ENCODE results near the gene GALNT15. TPM values are rescaled to one million over a fixed set of nuclear protein-coding genes. Genes with fewer than 3 reads are reported as not detected.
A peak's percentile ranks its signal among the peaks of the same experiment; 100 is the strongest.

Gene GALNT15
- total and polyA plus RNA-seq, 2 of the 4 experiments (the other 2 are of a cell fraction) = 12.8 to 19.7 TPM

GRCh38 chr3:16134173-16134928 is 40.1 kb upstream of the GALNT15 start:
- BruUV-seq (replicated peaks) = no TSS peak
- peak overlapping the region; percentile 56; the same call in 1 of the 2 replicates for H3K4ac ChIP-seq (ENCODE audit: low read depth, low read length)
- H3K9me3 ChIP-seq (ENCODE audit: control insufficient read depth, insufficient read depth, low read length) = peaks cover 8% of the 10 kb centered on the region
- H3K36me3 ChIP-seq (ENCODE audit: control insufficient read depth, insufficient read depth, low read length) = no peaks in the 10 kb centered on the region
- H3K9me1 ChIP-seq (ENCODE audit: insufficient read depth, low read length) = peaks cover 4% of the 10 kb centered on the region
- no peaks in the 10 kb centered on the region for H3K27me3 ChIP-seq (ENCODE audit: control insufficient read depth, insufficient read depth, low read length)
- no peak overlapping the region for H3K23ac ChIP-seq (ENCODE audit: low read depth, low read length)
- intact Hi-C loops (cut with micrococcal nuclease) (no loop called here), dilution Hi-C loops (cut with HindIII; ENCODE audit: low sequenced_read_pairs, unreplicated experiment) (no loop called here), in situ Hi-C loops (cut with MboI; ENCODE audit: low sequenced_read_pairs) (no loop called here)
- H4K20me1 ChIP-seq (ENCODE audit: insufficient read depth, low read length) = no peaks in the 10 kb centered on the region
- H3K4me2 ChIP-seq (ENCODE audit: low read depth, low read length) = no peak overlapping the region
- H3K27ac ChIP-seq (ENCODE audit: insufficient read depth, low read length) = no peak overlapping the region
- ATAC-seq (ENCODE audit: low read depth) (no peak), DNase-seq (no peak)
- H3K18ac ChIP-seq (ENCODE audit: low read depth, low read length) = peak overlapping the region; percentile 76
- H4K5ac ChIP-seq (ENCODE audit: low read depth, low read length) = peak overlapping the region; percentile 75
- no peak overlapping the region for H3K56ac ChIP-seq (ENCODE audit: extremely low read depth, insufficient read depth, low read length)
- H2AFZ ChIP-seq (replicated peaks; ENCODE audit: low read length, poor library complexity) = no peak overlapping the region
- peak overlapping the region; percentile 3 for H2BK5ac ChIP-seq (ENCODE audit: low read depth, low read length, poor library complexity, severe bottlenecking)
- H2AK5ac ChIP-seq (ENCODE audit: low read depth, low read length) = peak overlapping the region; percentile 89
- ChIA-PET POLR2A (ENCODE audit: unreplicated experiment) (no interaction called here), CTCF (no interaction called here)
- H2AK9ac ChIP-seq (replicated peaks; ENCODE audit: low read depth, low read length, poor library complexity) = no peak overlapping the region
- H2BK15ac ChIP-seq (ENCODE audit: low read depth, low read length) = peak overlapping the region; percentile 86
- WGBS, 2 experiments (ENCODE audit: extremely low coverage in 2 of 2, insufficient read length in 1 of 2) = no CpG with 5 or more reads among the region's 6 CpGs
- H2BK20ac ChIP-seq (ENCODE audit: low read depth, low read length) = peak overlapping the region; percentile 26; the same call in 1 of the 2 replicates
- H3K9ac ChIP-seq (ENCODE audit: low read depth, low read length) = no peak overlapping the region
- peak overlapping the region; percentile 25; the same call in 1 of the 2 replicates for H4K91ac ChIP-seq (ENCODE audit: insufficient read depth, low read depth, low read length)
- H3K79me1 ChIP-seq (ENCODE audit: low read depth in 1 of 2, low read length in 2 of 2) = no peaks in the 10 kb centered on the region
- H2BK120ac ChIP-seq (ENCODE audit: low read depth, low read length) = peak overlapping the region; percentile 60; the same call in 1 of the 2 replicates
- H3K4me3 ChIP-seq (ENCODE audit: insufficient read depth, low read depth, low read length) = no peak overlapping the region
- H3K14ac ChIP-seq (replicated peaks; ENCODE audit: low read depth, low read length) = peak overlapping the region; percentile 71
- H3K4me1 ChIP-seq (ENCODE audit: control insufficient read depth, insufficient read depth, low read length) = peaks cover 25% of the 10 kb centered on the region
- TF ChIP-seq NFE2L2 (IDR thresholded peaks at IDR 0.05; ENCODE audit: low read depth, low read length) (no peak), RCOR1 (IDR thresholded peaks at IDR 0.05; ENCODE audit: insufficient replicate concordance, low read length) (no peak), FOS (IDR thresholded peaks at IDR 0.05; ENCODE audit: low read depth, low read length) (no peak)
- TF ChIP-seq, protein P1, sequence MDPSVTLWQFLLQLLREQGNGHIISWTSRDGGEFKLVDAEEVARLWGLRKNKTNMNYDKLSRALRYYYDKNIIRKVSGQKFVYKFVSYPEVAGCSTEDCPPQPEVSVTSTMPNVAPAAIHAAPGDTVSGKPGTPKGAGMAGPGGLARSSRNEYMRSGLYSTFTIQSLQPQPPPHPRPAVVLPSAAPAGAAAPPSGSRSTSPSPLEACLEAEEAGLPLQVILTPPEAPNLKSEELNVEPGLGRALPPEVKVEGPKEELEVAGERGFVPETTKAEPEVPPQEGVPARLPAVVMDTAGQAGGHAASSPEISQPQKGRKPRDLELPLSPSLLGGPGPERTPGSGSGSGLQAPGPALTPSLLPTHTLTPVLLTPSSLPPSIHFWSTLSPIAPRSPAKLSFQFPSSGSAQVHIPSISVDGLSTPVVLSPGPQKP (IDR thresholded peaks at IDR 0.05; ENCODE audit: borderline replicate concordance, low read depth, low read length) = no peak
- no peak overlapping the region; a peak in 1 of 4 replicates for H4K8ac ChIP-seq (ENCODE audit: low read depth in 2 of 2, low read length in 2 of 2)
